Ovary (tissue), 3 donors: ENCODE data around the gene ETNK2.

Experiments
- CTCF ChIP-seq, 3 donors: fragments of 450-650 bp in 2 of 3; fragments of 200-600 bp in 1 of 3; IDR thresholded peaks; one replicate each; pipeline versions ENCODE4 v1.5.1 to v1.8.0; 2016 to 2022; ENCODE audit warnings: antibody characterized with exemption in 3 of 3, mild to moderate bottlenecking in 1 of 3
- EP300 ChIP-seq: sonication (generic); formaldehyde crosslinking; IDR thresholded peaks from one replicate; pipeline ENCODE4 v1.6.1; 2017; ENCODE audit warnings: antibody characterized with exemption
- donor health status: DM: no; HTN: no; CAD: no.

- TF ChIP-seq CTCF (IDR thresholded peaks at IDR 0.05) (no peak), EP300 (no peak)
Measured at GRCh38 chr1:204106825-204107224, 45.0 kb downstream of the ETNK2 start.
